Measurements from ENCODE around the gene E2F4.

E2F4 gene

GRCh38 chr16:67197704-67198103 is 5.7 kb downstream of the E2F4 start:
- no peak for DNase-seq (ENCODE audit: extremely low spot score)
- POLR2A ChIA-PET = interaction anchor here (1.0 to 1.7 kb wide), 4 partner anchors 23 to 50 kb away, joined by 3 to 5 read pairs (median 4); partner anchors contain the start of genes FHOD1 and TMEM208
- TF ChIP-seq ELF4 (IDR thresholded peaks at IDR 0.05) = no peak
- no peak for TF ChIP-seq SP1 (IDR thresholded peaks at IDR 0.05)
- TF ChIP-seq TARDBP (IDR thresholded peaks at IDR 0.05) = no peak
- TF ChIP-seq NFRKB (IDR thresholded peaks at IDR 0.05) = no peak
- no peak for TF ChIP-seq PKNOX1 (IDR thresholded peaks at IDR 0.05)
- TF ChIP-seq FOXA1 (IDR thresholded peaks at IDR 0.05) = no peak
- CTCF ChIA-PET = interaction anchor here (0.5 to 0.6 kb wide), 2 partner anchors 13 to 26 kb away, joined by 5 read pairs; no protein-coding TSS in a partner anchor

GRCh38 chr16:67198238-67198734 is 6.3 kb downstream of the E2F4 start:
- CTCF ChIA-PET = interaction anchor here (0.6 kb wide), 1 partner anchor 25 kb away, joined by 5 read pairs; no protein-coding TSS in a partner anchor
- DNase-seq (ENCODE audit: extremely low spot score) = no peak
- POLR2A ChIA-PET = interaction anchor here (1.0 to 1.7 kb wide), 4 partner anchors 23 to 49 kb away, joined by 3 to 5 read pairs (median 4); partner anchors contain the start of genes FHOD1 and TMEM208

DNA sequence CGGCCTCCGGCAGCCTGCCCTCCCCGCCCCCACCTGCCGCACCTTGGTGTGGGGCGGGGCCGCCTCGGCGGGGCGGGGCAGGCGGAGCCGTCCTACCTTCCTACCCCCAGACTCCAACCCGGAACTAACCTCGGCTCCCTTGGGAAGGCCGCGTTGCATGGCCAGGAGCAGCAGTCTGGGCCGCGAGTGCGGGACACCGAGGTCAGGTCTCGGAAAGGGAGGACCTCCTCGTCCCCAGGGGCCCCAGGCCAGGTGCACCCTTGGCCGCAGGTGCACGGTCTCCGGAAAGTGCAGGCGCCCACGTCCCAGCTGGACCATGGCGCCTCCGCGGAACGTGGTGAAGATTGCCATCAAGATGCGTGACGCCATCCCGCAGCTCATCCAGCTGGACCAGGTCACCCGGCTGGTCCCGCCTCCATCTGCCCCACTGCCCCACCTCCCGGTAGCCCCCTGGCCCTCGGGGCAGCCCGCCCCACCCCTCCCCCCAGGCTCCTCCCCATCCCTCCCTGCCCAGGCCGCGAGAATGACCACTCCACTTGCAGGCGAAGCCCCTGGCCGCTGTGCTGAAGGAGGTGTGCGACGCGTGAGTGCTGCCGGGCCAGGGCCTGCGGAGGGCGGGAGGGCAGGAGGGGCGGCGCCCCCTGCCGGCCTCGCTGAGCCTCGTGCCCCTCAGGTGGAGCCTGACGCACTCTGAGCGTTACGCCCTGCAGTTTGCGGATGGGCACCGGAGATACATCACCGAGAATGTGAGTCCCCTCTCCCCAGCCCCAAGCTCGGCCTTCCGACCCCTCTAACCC is 7.3 kb downstream of the E2F4 start, which contains the start of gene ELMO3:
Gene ELMO3, plus strand, starts transcription at position 121 of the 797 bp plus-strand sequence. Its CDS starts 196 bp downstream, at position 317.
- ChIA-PET CTCF (no interaction called here), POLR2A (no interaction called here)
- TF ChIP-seq SUZ12 (IDR thresholded peaks at IDR 0.05) = no peak
- TF ChIP-seq SP1 (IDR thresholded peaks at IDR 0.05) = no peak
- TF ChIP-seq L3MBTL2 (conservative IDR thresholded peaks at IDR 0.05) = no peak
- DNase-seq (ENCODE audit: extremely low spot score) = no peak

More at GRCh38 chr16:67198238-67198734, 6.3 kb downstream of the E2F4 start:
- TF ChIP-seq FOXA1 (IDR thresholded peaks at IDR 0.05) = no peak
- no peak for TF ChIP-seq NFRKB (IDR thresholded peaks at IDR 0.05)
- no peak for TF ChIP-seq PKNOX1 (IDR thresholded peaks at IDR 0.05)
- no peak for TF ChIP-seq SP1 (IDR thresholded peaks at IDR 0.05)
- TF ChIP-seq TARDBP (IDR thresholded peaks at IDR 0.05) = no peak
- no peak for TF ChIP-seq HDGF (IDR thresholded peaks at IDR 0.05; ENCODE audit: borderline replicate concordance)
- TF ChIP-seq BHLHE40 (IDR thresholded peaks at IDR 0.05; ENCODE audit: borderline replicate concordance) = no peak
- no peak for TF ChIP-seq CTBP1 (IDR thresholded peaks at IDR 0.05; ENCODE audit: borderline replicate concordance)
- no peak for TF ChIP-seq SUZ12 (IDR thresholded peaks at IDR 0.05)
- TF ChIP-seq FOXM1 (IDR thresholded peaks at IDR 0.05; ENCODE audit: borderline replicate concordance) = no peak
- no peak for TF ChIP-seq ARNT (IDR thresholded peaks at IDR 0.05)
- no peak for TF ChIP-seq ELF4 (IDR thresholded peaks at IDR 0.05)
- TF ChIP-seq ZNF384 (IDR thresholded peaks at IDR 0.05) = no peak
- no peak for TF ChIP-seq L3MBTL2 (conservative IDR thresholded peaks at IDR 0.05)
- no peak for TF ChIP-seq FOXK2 (IDR thresholded peaks at IDR 0.05)
- TF ChIP-seq LEF1 (IDR thresholded peaks at IDR 0.05; ENCODE audit: borderline replicate concordance) = no peak

DNA sequence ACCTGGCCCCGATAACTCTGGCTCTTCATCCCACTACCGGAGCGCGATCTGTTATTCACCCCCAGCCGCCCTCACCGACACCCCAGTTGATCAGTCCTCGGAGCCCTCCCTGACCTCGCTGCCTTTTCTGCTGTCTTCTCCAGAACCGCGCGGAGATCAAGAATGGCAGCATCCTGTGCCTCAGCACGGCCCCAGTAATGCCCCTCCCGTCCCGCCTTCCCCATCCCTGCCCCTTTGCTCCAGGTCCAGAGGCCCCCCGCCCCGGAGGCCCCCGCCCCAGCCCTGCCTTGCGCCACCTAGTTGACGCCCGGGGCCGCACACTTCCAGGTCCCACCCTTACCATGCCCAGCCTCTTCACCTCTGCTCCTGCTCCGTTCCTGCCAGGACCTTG is 7.8 kb downstream of the E2F4 start:
- POLR2A ChIA-PET = no interaction called here
- no peak for DNase-seq (ENCODE audit: extremely low spot score)
- CTCF ChIA-PET = no interaction called here
- TF ChIP-seq TARDBP (IDR thresholded peaks at IDR 0.05) = no peak
- no peak for TF ChIP-seq CTBP1 (IDR thresholded peaks at IDR 0.05; ENCODE audit: borderline replicate concordance)
- no peak for TF ChIP-seq HDGF (IDR thresholded peaks at IDR 0.05; ENCODE audit: borderline replicate concordance)
- TF ChIP-seq L3MBTL2 (conservative IDR thresholded peaks at IDR 0.05) = no peak

- ChIA-PET CTCF (no interaction called here), POLR2A (no interaction called here)
- no peak for DNase-seq (ENCODE audit: extremely low spot score)
- no peak for TF ChIP-seq ELF4 (IDR thresholded peaks at IDR 0.05)
- no peak for TF ChIP-seq BHLHE40 (IDR thresholded peaks at IDR 0.05; ENCODE audit: borderline replicate concordance)
- no peak for TF ChIP-seq ZNF384 (IDR thresholded peaks at IDR 0.05)
These were observed 8.5 kb downstream of the E2F4 start for GRCh38 chr16:67200491-67200890.

DNA sequence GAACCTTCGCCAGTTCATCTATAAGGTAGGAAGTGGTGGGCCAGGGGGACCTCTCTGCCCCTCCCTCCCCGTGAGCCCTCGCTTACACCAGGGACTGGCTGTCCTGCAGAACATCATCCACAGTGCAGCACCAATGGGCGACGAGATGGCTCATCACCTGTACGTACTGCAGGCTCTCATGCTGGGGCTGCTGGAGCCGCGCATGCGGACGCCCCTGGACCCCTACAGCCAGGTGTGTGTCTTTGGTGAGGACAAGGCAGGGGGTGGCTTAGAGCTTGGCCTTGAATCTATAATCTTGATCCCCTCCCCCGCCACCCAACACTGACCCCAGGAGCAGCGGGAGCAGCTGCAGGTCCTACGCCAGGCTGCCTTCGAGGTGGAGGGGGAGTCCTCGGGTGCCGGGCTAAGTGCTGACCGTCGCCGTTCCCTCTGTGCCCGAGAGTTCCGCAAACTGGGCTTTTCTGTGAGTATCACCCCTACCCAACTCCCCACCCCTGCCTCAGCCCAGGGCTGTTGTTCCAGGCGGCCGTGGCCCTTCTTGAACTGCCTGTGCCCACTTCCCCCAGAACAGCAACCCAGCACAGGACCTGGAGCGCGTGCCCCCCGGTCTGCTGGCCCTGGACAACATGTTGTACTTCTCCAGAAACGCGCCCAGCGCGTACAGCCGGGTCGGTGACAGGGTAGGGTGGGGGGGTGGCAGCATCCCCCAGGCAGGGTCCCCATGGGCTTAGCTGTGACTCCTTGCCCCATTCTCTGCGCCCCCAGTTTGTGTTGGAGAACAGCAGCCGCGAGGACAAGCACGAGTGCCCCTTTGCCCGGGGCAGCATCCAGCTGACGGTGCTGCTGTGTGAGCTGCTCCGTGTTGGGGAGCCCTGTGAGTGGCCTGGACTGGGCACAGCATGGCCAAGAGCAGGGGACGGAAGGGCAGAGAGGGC is 9.7 kb downstream of the E2F4 start:
- no peak for DNase-seq (ENCODE audit: extremely low spot score)
- CTCF ChIA-PET = interaction anchor here (0.6 kb wide), 1 partner anchor 17 kb away, joined by 5 read pairs; no protein-coding TSS in a partner anchor
- TF ChIP-seq FOXM1 (IDR thresholded peaks at IDR 0.05; ENCODE audit: borderline replicate concordance) = no peak
- TF ChIP-seq BHLHE40 (IDR thresholded peaks at IDR 0.05; ENCODE audit: borderline replicate concordance) = no peak
- TF ChIP-seq TARDBP (IDR thresholded peaks at IDR 0.05) = no peak
- no peak for TF ChIP-seq FOXA1 (IDR thresholded peaks at IDR 0.05)
- TF ChIP-seq CTBP1 (IDR thresholded peaks at IDR 0.05; ENCODE audit: borderline replicate concordance) = no peak
- TF ChIP-seq FOXK2 (IDR thresholded peaks at IDR 0.05) = no peak
- no peak for TF ChIP-seq ARNT (IDR thresholded peaks at IDR 0.05)
- no peak for TF ChIP-seq HDGF (IDR thresholded peaks at IDR 0.05; ENCODE audit: borderline replicate concordance)
- TF ChIP-seq SP1 (IDR thresholded peaks at IDR 0.05) = no peak
- no peak for TF ChIP-seq L3MBTL2 (conservative IDR thresholded peaks at IDR 0.05)
- TF ChIP-seq ZNF384 (IDR thresholded peaks at IDR 0.05) = no peak
- no peak for TF ChIP-seq PKNOX1 (IDR thresholded peaks at IDR 0.05)
- no peak for TF ChIP-seq ELF4 (IDR thresholded peaks at IDR 0.05)
- TF ChIP-seq SUZ12 (IDR thresholded peaks at IDR 0.05) = no peak
- no peak for TF ChIP-seq LEF1 (IDR thresholded peaks at IDR 0.05; ENCODE audit: borderline replicate concordance)
- no peak for TF ChIP-seq NFRKB (IDR thresholded peaks at IDR 0.05)
- POLR2A ChIA-PET = interaction anchor here (1.1 kb wide), 1 partner anchor 45 kb away, joined by 4 read pairs; no protein-coding TSS in a partner anchor

Data from HEK293T (cell line).